GM12801 (cell line): ENCODE results near the gene CDC45.

Source experiments
- TF ChIP-seq, protein P1 (sequence below): IDR thresholded peaks from one replicate; pipeline ENCODE4 v1.5.1; 2011; ENCODE audit warnings: control low read depth; ENCODE audit not compliant: insufficient read length; ENCODE audit errors: extremely low read depth

Gene CDC45

DNA sequence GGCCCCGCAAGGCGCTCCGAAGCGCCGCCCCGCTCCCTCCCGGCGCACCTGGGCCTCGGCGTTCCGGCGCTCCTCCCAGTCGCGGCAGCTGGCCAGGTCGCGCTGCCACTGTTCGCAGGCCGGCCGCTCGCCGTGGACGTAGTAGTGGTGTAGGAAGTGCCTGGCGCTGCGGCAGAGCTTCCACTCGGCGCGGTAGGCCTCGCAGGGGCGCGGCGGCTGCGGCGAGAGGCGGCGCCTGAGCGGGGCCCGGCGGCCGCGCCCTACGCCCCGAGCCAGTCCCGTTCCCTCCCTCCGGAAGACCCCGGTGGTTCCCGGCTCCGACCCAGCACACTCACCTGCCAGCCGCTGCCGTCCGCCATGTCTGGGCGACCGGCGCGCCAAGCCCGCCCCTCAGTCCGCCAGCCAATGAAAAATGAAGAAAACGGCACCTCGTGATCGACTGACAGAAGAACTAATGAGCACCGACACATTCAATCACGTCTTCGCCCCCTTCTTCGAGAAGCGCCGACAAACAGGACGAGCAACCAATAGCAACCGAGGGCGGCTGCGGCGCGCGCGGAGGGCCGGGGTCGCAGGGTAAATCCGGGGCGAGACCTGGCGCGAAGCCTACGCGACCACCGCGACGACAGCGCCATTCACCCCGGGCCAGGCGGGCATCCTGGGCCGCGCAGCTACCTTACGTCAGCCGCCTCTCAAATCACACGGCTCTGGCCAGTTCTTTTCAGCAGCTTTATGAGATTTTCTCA, 32.2 kb upstream of the CDC45 start, which contains the start of gene C22orf39:
TSS of gene C22orf39 (minus strand) at position 382 of the 746 bp plus-strand sequence. CDS start at position 359, 23 bp downstream.
- TF ChIP-seq, protein P1, sequence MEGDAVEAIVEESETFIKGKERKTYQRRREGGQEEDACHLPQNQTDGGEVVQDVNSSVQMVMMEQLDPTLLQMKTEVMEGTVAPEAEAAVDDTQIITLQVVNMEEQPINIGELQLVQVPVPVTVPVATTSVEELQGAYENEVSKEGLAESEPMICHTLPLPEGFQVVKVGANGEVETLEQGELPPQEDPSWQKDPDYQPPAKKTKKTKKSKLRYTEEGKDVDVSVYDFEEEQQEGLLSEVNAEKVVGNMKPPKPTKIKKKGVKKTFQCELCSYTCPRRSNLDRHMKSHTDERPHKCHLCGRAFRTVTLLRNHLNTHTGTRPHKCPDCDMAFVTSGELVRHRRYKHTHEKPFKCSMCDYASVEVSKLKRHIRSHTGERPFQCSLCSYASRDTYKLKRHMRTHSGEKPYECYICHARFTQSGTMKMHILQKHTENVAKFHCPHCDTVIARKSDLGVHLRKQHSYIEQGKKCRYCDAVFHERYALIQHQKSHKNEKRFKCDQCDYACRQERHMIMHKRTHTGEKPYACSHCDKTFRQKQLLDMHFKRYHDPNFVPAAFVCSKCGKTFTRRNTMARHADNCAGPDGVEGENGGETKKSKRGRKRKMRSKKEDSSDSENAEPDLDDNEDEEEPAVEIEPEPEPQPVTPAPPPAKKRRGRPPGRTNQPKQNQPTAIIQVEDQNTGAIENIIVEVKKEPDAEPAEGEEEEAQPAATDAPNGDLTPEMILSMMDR: no peak

DNA sequence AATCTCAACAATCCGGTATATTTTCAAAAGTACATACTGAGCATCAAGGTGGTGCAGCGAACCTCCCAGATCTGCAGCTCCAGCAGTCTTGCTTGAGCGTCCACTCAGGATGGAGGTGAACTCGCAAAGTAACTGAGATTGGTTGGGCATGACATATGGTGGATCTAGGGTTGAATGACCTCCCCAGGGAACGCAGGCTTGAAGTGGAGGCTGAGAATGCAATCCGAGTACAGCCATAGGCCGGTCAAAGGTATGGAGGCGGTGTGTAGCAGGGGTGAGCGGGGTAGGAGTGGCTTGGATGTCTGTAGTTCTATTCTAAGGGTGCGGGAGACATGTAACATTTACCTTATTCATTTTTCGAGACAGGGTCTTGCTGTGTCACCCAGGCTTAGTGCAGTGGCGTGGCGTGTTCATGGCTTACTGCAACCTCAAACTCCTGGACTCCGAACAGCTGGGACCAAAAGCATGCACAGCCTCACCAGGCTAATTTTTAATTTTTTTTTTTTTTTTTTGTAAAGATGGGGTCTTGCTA, 31.6 kb upstream of the CDC45 start:
- TF ChIP-seq, protein P1: no peak

DNA sequence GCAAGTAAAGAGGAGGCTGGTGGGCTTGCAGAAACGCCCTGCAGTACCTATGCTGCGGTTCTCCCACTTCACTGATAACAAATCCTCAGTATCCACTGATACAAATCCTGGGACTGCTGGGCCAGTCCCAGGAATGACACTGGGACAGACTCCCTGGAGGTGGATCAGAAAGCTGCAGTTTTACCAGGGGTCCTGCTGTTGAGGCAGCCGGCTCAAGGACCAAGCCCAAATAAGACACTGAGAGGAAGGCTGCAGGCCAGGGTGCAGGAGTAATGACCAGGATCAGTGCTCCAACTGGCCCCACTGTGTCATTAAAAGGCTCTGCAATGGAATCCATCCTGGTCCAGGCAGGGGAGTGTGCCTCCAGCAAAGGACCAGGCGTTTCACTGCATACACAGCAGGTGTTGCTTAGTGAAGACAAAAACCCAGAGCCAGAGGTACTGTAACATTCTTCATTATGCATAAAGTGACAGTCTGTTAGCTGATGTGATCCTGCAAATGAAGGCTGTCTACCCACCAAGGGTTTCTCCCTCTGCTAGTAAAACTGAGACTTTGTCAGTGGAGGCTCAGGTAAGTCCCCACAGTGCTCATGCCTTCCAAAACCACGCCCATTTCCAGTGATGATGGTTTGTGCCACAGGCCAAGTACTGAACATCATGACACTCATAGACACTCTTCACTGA, 30.8 kb upstream of the CDC45 start:
- TF ChIP-seq, protein P1: no peak

DNA sequence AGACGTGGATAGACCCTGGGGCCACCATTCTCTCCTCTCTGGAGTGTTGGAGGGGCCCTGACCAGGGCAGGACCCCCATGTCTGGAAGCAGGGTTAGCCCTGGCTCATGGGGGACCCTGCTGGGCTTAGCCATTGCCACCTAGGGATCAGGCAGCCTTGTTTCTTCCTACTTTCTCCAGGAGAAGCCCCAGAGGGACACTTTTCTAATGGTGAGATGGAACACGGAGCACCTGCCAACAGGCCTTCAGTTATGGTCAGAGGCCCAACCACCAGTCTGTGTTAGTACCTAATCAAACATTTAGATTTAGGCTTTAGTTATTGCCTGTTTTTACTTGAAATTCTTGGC, 30.3 kb upstream of the CDC45 start:
- TF ChIP-seq, protein P1: no peak

DNA sequence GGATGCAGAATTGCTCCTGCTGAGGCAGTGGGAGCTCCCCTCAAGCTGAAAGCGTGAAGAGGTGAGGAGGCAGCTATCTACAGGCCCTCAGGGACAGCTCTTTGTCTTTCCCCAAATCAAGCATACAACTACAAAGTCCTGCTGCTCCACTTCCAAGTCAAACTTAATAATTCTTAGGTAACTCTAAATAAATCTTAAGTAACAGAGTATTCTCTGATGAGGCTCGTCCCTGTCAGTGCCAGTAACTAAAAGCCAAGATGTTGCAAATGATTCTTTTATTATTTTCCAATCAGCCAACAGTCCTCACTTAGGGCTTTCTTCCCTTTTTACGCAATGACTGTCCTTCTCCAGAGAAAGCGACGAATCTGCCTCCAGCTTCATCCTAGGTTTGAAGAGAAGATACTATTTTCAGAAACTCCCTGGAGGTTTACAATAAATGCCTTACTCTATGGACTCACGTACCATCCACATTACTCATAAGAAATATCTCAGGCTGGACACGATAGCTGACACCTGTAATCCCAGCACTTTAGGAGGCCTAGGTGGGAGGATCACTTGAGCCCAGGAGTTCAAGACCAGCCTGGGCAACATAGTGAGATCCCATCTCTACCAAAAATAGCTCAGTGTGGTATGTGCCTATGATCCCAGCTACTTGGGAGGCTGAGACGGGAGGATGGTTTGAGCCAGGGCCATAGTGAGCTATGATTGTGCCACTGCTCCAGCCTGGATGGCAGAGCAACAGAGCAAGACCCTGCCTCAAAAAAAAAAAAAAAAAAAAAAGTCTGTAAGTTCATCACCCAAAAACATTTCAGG, 29.2 kb upstream of the CDC45 start:
- TF ChIP-seq, protein P1: no peak

DNA sequence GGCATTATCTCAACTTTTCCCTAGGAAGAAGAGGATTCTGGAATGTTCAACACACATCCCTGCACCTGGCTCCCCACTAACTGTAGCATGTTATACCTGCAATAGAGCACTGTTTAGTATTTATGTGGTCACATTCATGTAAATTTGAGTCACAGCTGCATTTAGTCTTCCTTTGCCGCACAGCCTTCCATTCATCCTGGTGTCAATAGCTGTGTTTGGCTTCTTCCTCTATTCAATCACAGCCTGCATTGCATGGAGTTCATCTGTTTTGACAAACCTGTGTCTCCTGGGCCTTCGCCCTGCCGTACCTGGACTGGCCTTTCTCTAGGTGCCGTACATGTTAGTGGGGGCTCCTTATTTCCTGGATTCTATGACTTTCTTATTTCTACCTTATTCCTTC, 28.1 kb upstream of the CDC45 start:
- TF ChIP-seq, protein P1: no peak

DNA sequence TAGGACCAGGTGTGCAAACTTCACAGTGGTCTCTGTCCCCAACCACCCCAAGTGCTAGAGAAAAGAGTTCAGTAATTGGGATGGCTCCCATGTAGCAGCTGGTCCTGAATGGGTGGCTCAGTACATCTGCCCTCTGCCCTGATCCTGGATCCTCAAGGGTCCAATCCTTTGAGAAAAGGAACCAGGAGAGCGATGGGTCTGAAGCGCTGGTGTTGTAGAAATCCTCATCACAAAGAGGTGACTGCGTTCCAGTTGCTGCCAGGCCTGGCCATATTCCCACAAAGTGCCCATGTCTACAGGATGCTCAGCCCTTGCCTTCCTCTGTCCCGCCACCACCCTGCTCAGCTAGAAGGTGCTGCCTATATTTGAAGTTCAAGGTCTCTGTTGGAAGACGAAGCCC, 26.0 kb upstream of the CDC45 start:
- TF ChIP-seq, protein P1: no peak
